MM.1S (cell line): ENCODE data around the gene CD99L2.

ENCODE experiments used
- DNase-seq: peaks from one replicate; pipeline ENCODE4 v3.0.0-alpha.2; 2015
- H2AFZ ChIP-seq: fragments of 300-600 bp; sonication (generic); 2 replicates; pipeline ENCODE4 v1.6.0; 2016; ENCODE audit warnings: antibody characterized with exemption, low read length
- H3F3A ChIP-seq: fragments of 300-600 bp; sonication (generic); 2 replicates; pipeline ENCODE4 v1.6.1; 2016; ENCODE audit warnings: mild to moderate bottlenecking, antibody characterized with exemption, low read length, moderate library complexity, mixed read lengths; ENCODE audit not compliant: insufficient read depth
- H3K27ac ChIP-seq: fragments of 300-600 bp; sonication (generic); 2 replicates; pipeline ENCODE4 v1.5.1; 2016; ENCODE audit warnings: mild to moderate bottlenecking, low read length
- H3K27me3 ChIP-seq: fragments of 300-600 bp; sonication (generic); replicated peaks from 2 replicates; pipeline ENCODE4 v1.6.0; 2016; ENCODE audit warnings: low read length; ENCODE audit not compliant: insufficient read depth
- H3K36me3 ChIP-seq: fragments of 300-600 bp; sonication (generic); replicated peaks from 2 replicates; pipeline ENCODE4 v1.6.1; 2016; ENCODE audit warnings: mild to moderate bottlenecking, low read length, mixed read lengths; ENCODE audit not compliant: insufficient read depth
- H3K4me1 ChIP-seq: fragments of 300-600 bp; sonication (generic); 2 replicates; pipeline ENCODE4 v1.6.1; 2016; ENCODE audit warnings: low read length, mixed read lengths
- H3K4me2 ChIP-seq: fragments of 300-600 bp; sonication (generic); 2 replicates; pipeline ENCODE4 v1.6.0; 2016; ENCODE audit warnings: low read depth, low read length
- H3K4me3 ChIP-seq: fragments of 300-600 bp; sonication (generic); 2 replicates; pipeline ENCODE4 v1.5.1; 2016; ENCODE audit warnings: low read length, mixed read lengths
- H3K79me2 ChIP-seq: fragments of 300-600 bp; sonication (generic); 2 replicates; pipeline ENCODE4 v1.6.1; 2016; ENCODE audit warnings: mixed run types, low read length, mixed read lengths
- H3K9ac ChIP-seq: fragments of 300-600 bp; sonication (generic); 2 replicates; pipeline ENCODE4 v1.6.1; 2016; ENCODE audit warnings: low read length, mixed read lengths
- H3K9me2 ChIP-seq: fragments of 300-600 bp; sonication (generic); replicated peaks from 2 replicates; pipeline ENCODE4 v1.6.1; 2016; ENCODE audit warnings: mild to moderate bottlenecking, low read length, mixed read lengths; ENCODE audit not compliant: insufficient read depth
- H3K9me3 ChIP-seq: fragments of 300-600 bp; sonication (generic); replicated peaks from 2 replicates; pipeline ENCODE4 v1.6.1; 2016; ENCODE audit warnings: mild to moderate bottlenecking, low read length, mixed read lengths; ENCODE audit not compliant: insufficient read depth
- H4K20me1 ChIP-seq: fragments of 300-600 bp; sonication (generic); 2 replicates; pipeline ENCODE4 v1.6.1; 2016; ENCODE audit warnings: mild to moderate bottlenecking, low read length, moderate library complexity, mixed read lengths; ENCODE audit not compliant: insufficient read depth
- EZH2 ChIP-seq: fragments of 300-600 bp; sonication (generic); optimal IDR thresholded peaks from 2 replicates; pipeline ENCODE3; 2017; ENCODE audit warnings: low read depth, mild to moderate bottlenecking, antibody characterized with exemption, low read length, mixed read lengths
- EZH2phosphoT487 ChIP-seq: fragments of 300-600 bp; sonication (generic); IDR thresholded peaks from 2 replicates; pipeline ENCODE4 v1.6.1; 2018; ENCODE audit warnings: antibody characterized with exemption, low read length
- TF ChIP-seq, protein P1 (sequence below): fragments of 300-600 bp; sonication (generic); IDR thresholded peaks from 2 replicates; pipeline ENCODE4 v1.5.1; 2016; ENCODE audit warnings: antibody characterized with exemption, low read length, mixed read lengths

Gene CD99L2

DNA sequence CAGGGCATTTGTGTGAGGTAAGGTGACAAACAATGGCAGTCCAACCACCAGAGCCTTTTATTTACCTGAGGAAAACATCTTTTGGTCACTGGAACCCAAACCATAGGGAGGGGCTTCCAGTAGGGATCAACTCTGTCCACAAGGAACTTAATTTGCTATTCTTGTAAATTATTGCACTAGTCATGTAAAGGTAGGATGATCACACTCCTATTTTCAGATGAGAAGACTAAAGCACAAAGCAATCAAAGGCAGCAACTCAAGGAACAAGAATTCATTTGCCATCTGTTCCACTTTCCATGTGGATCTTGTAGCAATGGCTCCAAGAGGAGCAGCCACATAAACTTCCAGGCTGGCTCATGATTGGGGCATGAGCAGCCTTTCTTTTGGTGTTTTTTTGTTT is 35.3 kb downstream of the CD99L2 start:
- Histone ChIP-seq H3F3A (no peaks in the 10 kb centered on the region), H3K4me3 (no peak overlapping the region), H3K27me3 (no peaks in the 10 kb centered on the region), H3K79me2 (peaks cover 5% of the 10 kb centered on the region), H3K4me1 (peaks cover 2% of the 10 kb centered on the region; the same call in 1 of the 2 replicates), H3K36me3 (no peaks in the 10 kb centered on the region), H3K9me3 (no peaks in the 10 kb centered on the region), H3K4me2 (no peak overlapping the region), H2AFZ (no peak overlapping the region), H3K27ac (no peak overlapping the region), H4K20me1 (no peaks in the 10 kb centered on the region), H3K9me2 (no peaks in the 10 kb centered on the region), H3K9ac (no peak overlapping the region)
- no peak for DNase-seq
- TF ChIP-seq EZH2 (no peak), EZH2phosphoT487 (no peak)
- TF ChIP-seq, protein P1, sequence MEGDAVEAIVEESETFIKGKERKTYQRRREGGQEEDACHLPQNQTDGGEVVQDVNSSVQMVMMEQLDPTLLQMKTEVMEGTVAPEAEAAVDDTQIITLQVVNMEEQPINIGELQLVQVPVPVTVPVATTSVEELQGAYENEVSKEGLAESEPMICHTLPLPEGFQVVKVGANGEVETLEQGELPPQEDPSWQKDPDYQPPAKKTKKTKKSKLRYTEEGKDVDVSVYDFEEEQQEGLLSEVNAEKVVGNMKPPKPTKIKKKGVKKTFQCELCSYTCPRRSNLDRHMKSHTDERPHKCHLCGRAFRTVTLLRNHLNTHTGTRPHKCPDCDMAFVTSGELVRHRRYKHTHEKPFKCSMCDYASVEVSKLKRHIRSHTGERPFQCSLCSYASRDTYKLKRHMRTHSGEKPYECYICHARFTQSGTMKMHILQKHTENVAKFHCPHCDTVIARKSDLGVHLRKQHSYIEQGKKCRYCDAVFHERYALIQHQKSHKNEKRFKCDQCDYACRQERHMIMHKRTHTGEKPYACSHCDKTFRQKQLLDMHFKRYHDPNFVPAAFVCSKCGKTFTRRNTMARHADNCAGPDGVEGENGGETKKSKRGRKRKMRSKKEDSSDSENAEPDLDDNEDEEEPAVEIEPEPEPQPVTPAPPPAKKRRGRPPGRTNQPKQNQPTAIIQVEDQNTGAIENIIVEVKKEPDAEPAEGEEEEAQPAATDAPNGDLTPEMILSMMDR: no peak

DNA sequence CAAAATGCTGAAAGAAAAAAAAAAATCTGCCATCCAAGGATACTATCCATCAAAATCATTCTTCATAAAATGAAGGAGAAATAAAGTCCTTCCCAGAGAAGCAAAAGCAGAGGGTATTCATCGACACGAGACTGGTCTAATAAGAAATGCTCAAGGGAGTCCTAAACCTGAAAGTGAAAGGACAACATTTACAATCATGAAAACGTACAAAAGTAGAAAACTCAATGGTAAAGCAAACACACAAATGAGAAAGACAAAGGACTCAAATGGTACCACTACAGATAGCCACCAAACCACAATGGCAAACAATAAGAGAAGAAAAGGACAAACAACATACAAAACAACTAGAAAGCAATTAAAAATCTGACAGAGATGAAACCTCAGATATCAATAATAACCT is 41.0 kb downstream of the CD99L2 start:
- no peaks in the 10 kb centered on the region for H3K9me3 ChIP-seq

DNA sequence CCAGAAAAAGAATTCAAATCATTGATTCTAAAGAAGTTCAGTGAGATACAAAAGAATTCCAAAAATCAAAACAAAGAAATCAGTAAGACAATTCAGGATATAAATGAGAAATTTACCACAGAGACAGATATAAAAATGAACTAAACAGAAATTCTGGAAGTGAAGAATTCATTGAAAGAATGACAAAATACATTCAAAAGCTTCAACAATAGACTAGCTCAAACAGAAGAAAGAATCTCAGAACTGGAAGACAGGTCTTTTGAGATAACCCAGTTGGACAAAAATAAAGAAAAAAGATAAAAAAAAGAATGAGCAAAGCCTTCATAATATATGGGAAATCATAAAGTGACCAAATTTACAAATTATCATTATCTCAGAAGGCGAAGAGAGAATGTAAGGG is 41.7 kb downstream of the CD99L2 start:
- no peak overlapping the region for H2AFZ ChIP-seq
- H3K36me3 ChIP-seq: no peaks in the 10 kb centered on the region
- DNase-seq: no peak
- H3K27me3 ChIP-seq: no peaks in the 10 kb centered on the region
- H3K9me3 ChIP-seq: no peaks in the 10 kb centered on the region
- TF ChIP-seq EZH2: no peak
- TF ChIP-seq EZH2phosphoT487: no peak
- TF ChIP-seq, protein P1: no peak
- H3F3A ChIP-seq: peaks cover 20% of the 10 kb centered on the region; the same call in 1 of the 2 replicates
- peaks cover 26% of the 10 kb centered on the region for H3K4me1 ChIP-seq
- H3K9ac ChIP-seq: no peak overlapping the region
- peak overlapping the region; percentile 59; the same call in 1 of the 2 replicates for H3K4me2 ChIP-seq
- no peak overlapping the region for H3K4me3 ChIP-seq
- no peaks in the 10 kb centered on the region for H4K20me1 ChIP-seq
- no peak overlapping the region for H3K27ac ChIP-seq
- peaks cover 16% of the 10 kb centered on the region for H3K79me2 ChIP-seq
- no peaks in the 10 kb centered on the region for H3K9me2 ChIP-seq

More for the DNA sequence above, 41.0 kb downstream of the CD99L2 start:
- Histone ChIP-seq H3K27me3 (no peaks in the 10 kb centered on the region), H3K4me3 (peak overlapping the region; percentile 32; the same call in 1 of the 2 replicates), H3K4me1 (peaks cover 26% of the 10 kb centered on the region), H4K20me1 (no peaks in the 10 kb centered on the region), H3K36me3 (no peaks in the 10 kb centered on the region), H3K4me2 (peak overlapping the region; percentile 59), H3K9me2 (no peaks in the 10 kb centered on the region), H3K9ac (peak overlapping the region; percentile 30; the same call in 1 of the 2 replicates), H3F3A (peaks cover 20% of the 10 kb centered on the region; the same call in 1 of the 2 replicates), H3K79me2 (peaks cover 16% of the 10 kb centered on the region), H2AFZ (no peak overlapping the region), H3K27ac (peak overlapping the region; percentile 19; the same call in 1 of the 2 replicates)
- TF ChIP-seq, protein P1: no peak
- TF ChIP-seq EZH2 (no peak), EZH2phosphoT487 (no peak)
- peak; percentile 58 for DNase-seq
